Esophagus (tissue), 2 donors: ENCODE data around the gene SLC35F3. TPM values are rescaled to one million over a fixed set of nuclear protein-coding genes. Genes with fewer than 3 reads are reported as not detected.

ENCODE experiments used
- H3K27ac ChIP-seq, 2 donors: one replicate each; pipeline ENCODE4 v1.5.1; 2013; ENCODE audit warnings: low read depth in 2 of 2, mild to moderate bottlenecking in 2 of 2, inconsistent platforms in 1 of 2, low read length in 1 of 2, moderate library complexity in 1 of 2
- H3K27me3 ChIP-seq, 2 donors: one replicate each; pipeline ENCODE4 v1.6.1; 2013; ENCODE audit warnings: low read length in 2 of 2, control low read depth in 1 of 2, mild to moderate bottlenecking in 1 of 2; ENCODE audit not compliant: insufficient read depth in 2 of 2, control insufficient read depth in 1 of 2
- H3K36me3 ChIP-seq, 2 donors: one replicate each; pipeline ENCODE4 v1.6.1; 2013; ENCODE audit warnings: low read length in 1 of 2; ENCODE audit not compliant: control insufficient read depth in 2 of 2, insufficient read depth in 2 of 2
- H3K4me1 ChIP-seq, 2 donors: one replicate each; pipeline ENCODE4 v1.6.1; 2013; ENCODE audit warnings: low read length in 1 of 2; ENCODE audit not compliant: control insufficient read depth in 2 of 2, insufficient read depth in 2 of 2
- H3K4me3 ChIP-seq, 2 donors: one replicate each; pipeline ENCODE4 v1.5.1; 2013; ENCODE audit warnings: low read length in 2 of 2, mild to moderate bottlenecking in 2 of 2, low read depth in 1 of 2, moderate library complexity in 1 of 2
- H3K9me3 ChIP-seq, 2 donors: one replicate each; pipeline ENCODE4 v1.6.1; 2013; ENCODE audit warnings: mild to moderate bottlenecking in 2 of 2, low read depth in 1 of 2, low read length in 1 of 2, moderate library complexity in 1 of 2; ENCODE audit not compliant: control insufficient read depth in 2 of 2, insufficient read depth in 1 of 2
- WGBS, 2 donors: extraction: QIAGEN DNeasy Blood & Tissue Kit; methylation state at CpG; one replicate each; pipeline ENCODE4 v1.1.7; 2013; 5-methylcytosine and 5-hydroxymethylcytosine counted together
- polyA plus RNA-seq, 2 donors: library from polyadenylated mRNA; stranded (reverse); fragments of 200-250 nt; gene quantifications; one replicate each; pipeline ENCODE4 v1.2.3, GENCODE V29; 2013
- donor health status: healthy with polysubstance abuse.
- donor health status: Bipolar disorder and iron deficiency.

The SLC35F3 gene
- polyA plus RNA-seq, 2 donors: 0.24 to 0.69 TPM

DNA sequence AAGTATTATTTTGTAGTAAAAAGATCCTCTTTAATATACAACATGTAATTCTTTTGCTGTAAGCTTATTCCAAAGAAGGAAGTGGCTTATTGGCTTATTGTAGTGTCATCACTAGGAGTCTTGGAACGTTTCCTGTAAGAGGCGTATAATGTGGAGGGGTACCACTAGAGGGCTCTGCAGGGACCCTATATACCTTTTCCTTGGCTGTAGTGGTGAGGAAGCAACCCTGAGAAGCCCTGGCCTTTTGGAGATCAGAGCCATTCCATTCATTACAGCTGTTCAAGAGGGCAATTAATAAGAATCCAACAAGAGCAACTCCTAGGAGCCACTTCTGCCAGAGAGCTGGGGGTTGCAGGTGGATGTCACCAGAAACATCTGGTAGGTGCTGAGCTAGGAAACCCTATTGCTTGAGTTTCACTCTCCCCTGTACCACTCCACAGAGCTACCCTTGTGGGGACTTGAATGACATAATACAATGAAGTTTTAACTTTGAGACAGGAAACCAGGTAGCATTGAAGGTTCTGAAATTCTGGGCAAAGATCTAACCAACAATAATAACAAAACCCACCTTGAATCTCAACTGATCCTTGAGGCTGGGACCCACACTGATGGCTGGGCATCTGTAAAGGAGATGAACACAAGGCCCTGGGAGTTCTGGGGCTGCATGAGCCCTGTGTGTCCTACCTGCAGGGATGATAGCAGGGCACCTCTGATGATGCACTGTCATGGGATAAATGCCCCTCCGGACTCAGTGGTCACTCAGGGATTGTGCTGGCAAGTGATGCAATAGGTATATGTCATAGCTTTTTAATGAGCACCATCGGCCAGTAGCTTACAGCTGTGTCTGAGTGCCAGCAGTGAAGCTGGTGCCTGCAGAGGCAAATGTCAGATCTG lies 308.5 kb downstream of the SLC35F3 start:
- no peak overlapping the region for H3K27ac ChIP-seq
- WGBS, 2 donors: 40 to 42% methylated on average over 4 of the region's 4 CpGs
- H3K4me3 ChIP-seq: no peak overlapping the region
- peaks cover 0 to 4% of the 10 kb centered on the region in 2 donors for H3K27me3 ChIP-seq
- peaks cover 4 to 14% of the 10 kb centered on the region in 2 donors for H3K4me1 ChIP-seq
- H3K9me3 ChIP-seq: no peaks in the 10 kb centered on the region
- H3K36me3 ChIP-seq: no peaks in the 10 kb centered on the region

DNA sequence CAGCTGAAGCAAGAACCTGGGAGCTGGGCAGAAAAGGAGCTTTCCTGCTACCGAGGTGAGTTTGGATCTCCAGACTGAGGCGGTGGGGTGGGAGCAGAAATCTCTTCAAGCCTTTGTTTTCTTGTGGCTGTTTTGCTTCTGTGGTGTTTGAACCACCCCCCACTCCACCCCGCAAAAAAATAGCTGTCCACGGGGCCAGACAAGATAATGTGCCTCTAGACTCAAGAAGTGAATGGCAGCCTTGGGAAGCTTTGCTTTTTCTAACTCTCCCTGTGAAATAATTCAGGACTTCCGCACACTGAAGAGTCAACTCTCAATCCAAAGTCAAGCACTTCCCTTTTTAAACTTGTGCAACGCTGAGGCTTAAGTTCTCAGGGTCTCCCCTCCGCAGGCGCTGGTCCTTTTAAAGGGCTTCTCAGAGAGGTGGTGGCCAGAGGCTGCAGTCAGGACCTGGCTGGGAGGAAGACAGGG lies 309.2 kb downstream of the SLC35F3 start:
- Histone ChIP-seq H3K27ac (no peak overlapping the region), H3K27me3 (peaks cover 0 to 4% of the 10 kb centered on the region in 2 donors), H3K4me1 (peaks cover 4 to 14% of the 10 kb centered on the region in 2 donors), H3K9me3 (no peaks in the 10 kb centered on the region), H3K4me3 (peak overlapping the region; percentile 32 to 39), H3K36me3 (no peaks in the 10 kb centered on the region)
- WGBS, 2 donors: 18 to 24% methylated on average over 8 of the region's 8 CpGs

DNA sequence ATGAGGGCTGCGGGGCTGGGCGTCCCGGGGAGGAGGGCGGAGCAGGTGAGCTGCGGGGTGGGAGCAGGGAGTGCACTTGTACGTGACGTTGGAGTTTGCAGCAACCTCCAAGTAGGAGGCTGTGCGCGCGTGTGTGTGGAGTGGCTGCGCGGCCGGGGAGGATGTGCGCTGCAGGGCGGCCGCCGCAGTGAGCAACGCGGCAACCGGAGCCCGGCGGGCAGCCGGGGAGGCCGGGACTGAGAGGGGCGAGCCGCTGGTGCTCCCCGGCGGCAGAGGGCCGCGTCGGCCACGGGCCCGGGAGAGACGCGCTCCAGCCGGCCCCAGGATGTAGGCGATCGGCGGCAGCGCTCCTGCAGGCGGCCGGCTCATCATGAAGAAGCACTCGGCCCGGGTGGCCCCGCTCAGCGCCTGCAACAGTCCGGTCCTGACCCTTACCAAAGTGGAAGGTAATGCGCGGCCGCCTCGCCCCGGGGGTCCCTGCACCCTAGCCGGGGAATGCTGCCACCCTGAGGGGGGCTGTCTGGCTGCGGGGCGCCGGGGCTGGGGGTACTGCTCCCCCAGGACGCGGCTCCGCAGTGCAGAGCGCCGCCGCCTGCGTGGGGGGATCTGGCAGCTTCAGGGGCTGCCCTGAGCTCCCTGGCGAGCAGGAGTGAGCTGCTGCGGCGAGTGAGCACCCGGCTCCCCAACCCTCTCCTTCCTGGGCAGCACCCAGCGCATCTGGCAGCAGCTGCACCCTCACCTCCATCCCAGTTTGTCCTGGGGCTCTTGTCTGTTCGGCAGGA lies 309.8 kb downstream of the SLC35F3 start:
- H3K27me3 ChIP-seq: peaks cover 0 to 4% of the 10 kb centered on the region in 2 donors

DNA sequence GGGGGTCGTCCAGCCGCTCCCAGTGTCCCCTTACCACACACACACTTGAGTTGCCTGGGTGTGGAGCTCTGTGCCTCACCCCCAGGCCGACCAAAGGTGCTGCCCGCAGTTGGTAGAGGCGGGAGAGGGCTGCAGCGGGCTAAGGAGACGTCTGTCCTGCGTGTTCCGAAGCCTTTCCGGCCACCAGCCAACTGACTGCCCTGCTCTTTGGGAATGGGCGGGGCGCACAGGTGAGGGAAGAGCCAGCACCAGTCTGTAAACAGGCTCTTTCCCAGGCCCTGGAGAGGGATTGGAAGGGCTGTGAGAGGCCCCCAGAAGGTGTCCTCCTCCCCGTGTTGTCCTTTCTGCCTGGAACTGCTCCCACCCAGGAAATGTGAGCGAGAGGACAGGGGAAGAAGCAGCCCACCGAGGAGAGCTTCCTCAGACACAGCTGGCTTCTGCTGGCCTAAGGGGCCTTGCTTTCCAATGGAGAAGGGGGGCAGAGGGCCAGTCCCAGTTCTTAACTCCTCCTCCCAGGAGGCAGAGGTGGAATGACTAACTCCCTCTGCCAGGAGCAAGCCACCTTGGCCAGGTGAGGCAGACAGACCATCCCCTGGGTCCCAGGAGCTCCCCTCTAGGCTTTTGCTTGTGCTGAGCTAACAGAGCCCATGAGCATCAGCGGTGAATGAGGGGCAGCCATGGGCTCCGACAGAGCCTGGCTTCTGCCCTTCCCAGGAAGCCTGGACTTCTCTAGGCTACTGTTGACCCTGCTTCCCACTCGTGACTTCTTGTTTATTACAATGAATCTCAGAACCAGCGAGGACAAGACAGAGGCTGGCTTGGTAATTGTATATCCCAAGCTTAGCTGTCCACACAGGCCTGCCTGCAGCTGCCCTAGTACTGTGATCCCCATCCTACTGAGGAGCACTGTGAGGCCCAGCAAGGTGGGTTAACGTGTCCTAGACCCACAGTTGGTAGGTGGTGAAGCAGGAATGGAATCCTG lies 310.7 kb downstream of the SLC35F3 start:
- Histone ChIP-seq H3K4me3 (peak overlapping the region; percentile 32 to 39), H3K36me3 (no peaks in the 10 kb centered on the region), H3K4me1 (peaks cover 4 to 14% of the 10 kb centered on the region in 2 donors), H3K27me3 (peaks cover 0 to 4% of the 10 kb centered on the region in 2 donors), H3K9me3 (no peaks in the 10 kb centered on the region), H3K27ac (no peak overlapping the region)
- 31 to 36% methylated on average over 20 of the region's 20 CpGs for WGBS, 2 donors

More for the DNA sequence above, 309.8 kb downstream of the SLC35F3 start:
- Histone ChIP-seq H3K4me3 (peak overlapping the region; percentile 32 to 39), H3K36me3 (no peaks in the 10 kb centered on the region), H3K4me1 (peaks cover 4 to 14% of the 10 kb centered on the region in 2 donors), H3K27ac (no peak overlapping the region), H3K9me3 (no peaks in the 10 kb centered on the region)
- WGBS, 2 donors: 1% methylated on average over 66 to 69 of the region's 69 CpGs

DNA sequence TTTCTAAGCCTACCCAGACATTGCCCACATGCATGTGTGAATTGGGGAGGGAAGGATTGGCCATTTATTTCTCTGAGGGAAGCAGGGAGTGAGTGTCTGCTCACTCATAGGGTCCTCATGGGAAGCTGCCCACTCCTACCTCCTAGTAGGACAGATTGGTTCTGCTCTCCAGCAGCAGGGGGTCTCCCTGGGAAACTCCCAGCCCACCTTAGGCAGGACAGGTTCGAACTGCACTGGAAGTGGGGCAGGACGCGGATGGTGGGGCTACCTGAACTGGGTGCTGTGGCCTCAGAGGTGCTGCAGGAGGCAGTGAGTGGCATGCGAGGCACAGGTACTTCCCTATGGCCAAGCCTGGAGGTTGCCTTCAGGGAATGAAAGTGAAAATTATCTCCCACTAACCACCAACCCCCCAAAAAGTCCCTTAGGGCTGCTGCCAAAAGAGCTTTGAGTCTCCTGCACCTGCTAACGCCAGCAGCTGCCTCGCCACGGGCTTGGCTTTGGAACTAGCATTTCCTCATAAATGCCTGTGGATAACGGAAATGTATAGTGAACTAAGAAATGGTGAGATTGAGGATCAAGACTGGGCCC lies 311.7 kb downstream of the SLC35F3 start:
- Histone ChIP-seq H3K36me3 (no peaks in the 10 kb centered on the region), H3K4me3 (no peak overlapping the region), H3K27ac (no peak overlapping the region), H3K27me3 (peaks cover 0 to 4% of the 10 kb centered on the region in 2 donors), H3K9me3 (no peaks in the 10 kb centered on the region), H3K4me1 (peaks cover 4 to 14% of the 10 kb centered on the region in 2 donors)
- 69 to 80% methylated on average over 8 of the region's 8 CpGs for WGBS, 2 donors

DNA sequence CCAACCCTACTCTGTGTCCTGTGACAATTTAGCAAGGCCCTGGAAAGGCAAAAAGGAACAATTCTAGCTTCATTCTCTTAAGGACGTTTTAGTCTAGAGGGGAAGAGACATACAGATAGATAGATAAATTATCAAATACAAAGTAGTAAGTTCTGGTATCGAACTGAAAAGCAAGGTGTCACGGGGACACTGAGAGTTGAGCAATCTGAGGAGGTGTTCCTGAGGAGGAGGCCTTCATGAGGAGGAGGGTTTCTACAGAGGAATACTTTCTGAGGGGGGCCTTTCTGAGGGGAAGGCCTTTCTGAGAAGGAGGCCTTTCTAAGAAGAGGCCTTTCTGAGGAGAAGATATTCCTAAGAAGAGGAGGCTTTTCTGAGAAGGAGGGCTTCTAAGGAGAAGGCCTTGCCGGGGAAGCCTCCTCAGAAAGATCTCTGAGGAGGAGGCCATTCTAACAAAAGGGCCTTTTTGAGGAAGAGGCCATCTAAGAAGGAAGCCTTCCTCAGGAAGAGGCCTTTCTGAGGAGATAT lies 312.9 kb downstream of the SLC35F3 start:
- no peaks in the 10 kb centered on the region for H3K9me3 ChIP-seq
- H3K27me3 ChIP-seq: peaks cover 0 to 4% of the 10 kb centered on the region in 2 donors
- H3K4me3 ChIP-seq: no peak overlapping the region
- no peak overlapping the region for H3K27ac ChIP-seq
- no peaks in the 10 kb centered on the region for H3K36me3 ChIP-seq
- H3K4me1 ChIP-seq: peaks cover 4 to 14% of the 10 kb centered on the region in 2 donors
- WGBS, 2 donors: 80 to 81% methylated on average over 4 of the region's 4 CpGs

DNA sequence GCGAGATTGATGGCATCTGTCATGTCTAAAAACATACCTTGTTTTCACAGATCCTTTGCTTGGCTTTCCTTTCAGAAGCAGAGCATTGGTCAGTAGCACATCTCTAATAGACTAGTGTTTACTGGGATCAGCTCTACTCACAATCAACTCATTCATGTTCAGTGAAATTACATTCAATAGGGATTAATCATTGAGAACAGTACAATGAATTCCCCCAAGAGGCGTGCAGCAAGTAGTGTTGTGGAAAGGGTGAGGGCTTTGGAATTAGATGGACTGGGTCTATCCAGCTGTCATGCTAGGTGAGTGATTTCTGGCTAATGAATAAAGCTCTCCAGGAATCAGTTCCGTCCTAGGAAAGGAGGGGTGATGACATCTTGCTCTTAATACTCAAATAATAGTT lies 313.6 kb downstream of the SLC35F3 start:
- 77 to 90% methylated on average over 3 of the region's 3 CpGs for WGBS, 2 donors
- Histone ChIP-seq H3K9me3 (no peaks in the 10 kb centered on the region), H3K27me3 (peaks cover 0 to 4% of the 10 kb centered on the region in 2 donors), H3K4me1 (peaks cover 4 to 14% of the 10 kb centered on the region in 2 donors), H3K4me3 (no peak overlapping the region), H3K36me3 (no peaks in the 10 kb centered on the region), H3K27ac (no peak overlapping the region)

DNA sequence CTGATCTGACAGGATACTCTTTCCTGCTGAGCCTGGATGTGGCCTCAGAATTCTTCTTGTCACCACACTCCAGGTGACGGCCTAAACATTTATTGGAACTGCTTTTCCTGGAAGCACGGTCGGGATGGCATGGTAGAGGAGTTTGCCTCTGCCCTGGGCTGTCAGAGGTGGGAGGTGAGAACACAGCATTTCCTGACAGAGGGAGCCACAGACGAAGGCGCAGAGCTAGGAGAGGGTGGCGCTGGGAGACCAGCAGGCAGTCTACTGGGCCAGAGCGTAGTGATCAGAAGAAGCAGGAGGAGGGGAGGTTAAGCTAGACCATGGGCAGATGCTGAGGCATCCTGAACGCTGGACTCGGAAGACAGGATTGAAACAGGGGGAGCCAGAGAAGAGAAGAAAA lies 315.2 kb downstream of the SLC35F3 start:
- WGBS, 2 donors: 87 to 88% methylated on average over 9 of the region's 9 CpGs
- Histone ChIP-seq H3K27me3 (peaks cover 0 to 4% of the 10 kb centered on the region in 2 donors), H3K9me3 (no peaks in the 10 kb centered on the region), H3K27ac (no peak overlapping the region), H3K4me3 (no peak overlapping the region), H3K36me3 (no peaks in the 10 kb centered on the region), H3K4me1 (peaks cover under 1 to 9% of the 10 kb centered on the region in 2 donors)
